ENCODE results near the gene CDH13.

CDH13 gene

DNA sequence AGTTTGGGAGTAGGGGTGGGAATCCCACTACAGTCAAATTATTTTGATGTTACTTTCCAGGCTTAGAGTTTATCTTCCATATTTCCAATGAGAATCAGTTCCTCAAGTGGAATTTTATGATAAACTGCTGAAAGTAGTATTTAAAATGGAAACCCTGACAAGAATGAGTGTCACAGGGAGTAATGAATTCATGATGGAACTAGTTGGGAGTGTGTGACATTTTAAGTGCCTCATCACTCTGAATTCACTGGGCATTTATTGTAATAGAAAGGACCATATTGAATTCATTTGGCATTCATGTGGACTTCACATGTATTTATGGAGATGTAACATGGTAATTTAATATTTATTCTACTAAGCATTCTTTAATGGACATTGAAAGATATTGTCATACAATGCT lies 320.9 kb downstream of the CDH13 start:
- ATAC-seq (ENCODE audit: insufficient read depth, low read depth) (no peak), DNase-seq (no peak)
- H3K79me2 ChIP-seq (ENCODE audit: insufficient read depth, low read length) = no peaks in the 10 kb centered on the region
- no peaks in the 10 kb centered on the region for H3K36me3 ChIP-seq (ENCODE audit: insufficient read depth, low read length)
- H3K9ac ChIP-seq (ENCODE audit: low read depth, low read length) = no peak overlapping the region
- peaks cover 2% of the 10 kb centered on the region for H3K27me3 ChIP-seq (ENCODE audit: insufficient read depth, low read length, poor library complexity)
- no peak for TF ChIP-seq EZH2 (IDR thresholded peaks at IDR 0.05; ENCODE audit: borderline replicate concordance, low read depth, low read length, severe bottlenecking)
- TF ChIP-seq CTCF (IDR thresholded peaks at IDR 0.05; ENCODE audit: borderline replicate concordance, extremely low read depth, low read length, poor library complexity, severe bottlenecking) = no peak
- H2AFZ ChIP-seq (ENCODE audit: low read depth, low read length) = no peak overlapping the region
- no peaks in the 10 kb centered on the region for H3K9me3 ChIP-seq (ENCODE audit: insufficient read depth, low read length, severe bottlenecking)
- no peak overlapping the region for H3K4me3 ChIP-seq (ENCODE audit: low read depth in 1 of 2, low read length in 2 of 2)
- no peak overlapping the region for H3K4me2 ChIP-seq (ENCODE audit: insufficient read depth, low read length)
- no peak overlapping the region for H3K27ac ChIP-seq (ENCODE audit: low read length)
- no peaks in the 10 kb centered on the region for H3K4me1 ChIP-seq (ENCODE audit: insufficient read depth, low read length)
- no peaks in the 10 kb centered on the region for H4K20me1 ChIP-seq (ENCODE audit: insufficient read depth, low read length)

- Histone ChIP-seq H3K27ac (ENCODE audit: low read length) (no peak overlapping the region), H3K27me3 (ENCODE audit: insufficient read depth, low read length, poor library complexity) (peaks cover 3% of the 10 kb centered on the region), H3K4me1 (ENCODE audit: insufficient read depth, low read length) (no peaks in the 10 kb centered on the region), H3K9ac (ENCODE audit: low read depth, low read length) (no peak overlapping the region), H3K4me2 (ENCODE audit: insufficient read depth, low read length) (no peak overlapping the region), H3K4me3 (ENCODE audit: low read depth in 1 of 2, low read length in 2 of 2) (no peak overlapping the region), H4K20me1 (ENCODE audit: insufficient read depth, low read length) (no peaks in the 10 kb centered on the region), H3K9me3 (ENCODE audit: insufficient read depth, low read length, severe bottlenecking) (no peaks in the 10 kb centered on the region), H2AFZ (ENCODE audit: low read depth, low read length) (no peak overlapping the region), H3K36me3 (ENCODE audit: insufficient read depth, low read length) (no peaks in the 10 kb centered on the region), H3K79me2 (ENCODE audit: insufficient read depth, low read length) (no peaks in the 10 kb centered on the region)
- DNase-seq = no peak
- TF ChIP-seq CTCF (IDR thresholded peaks at IDR 0.05; ENCODE audit: borderline replicate concordance, extremely low read depth, low read length, poor library complexity, severe bottlenecking) (no peak), EZH2 (IDR thresholded peaks at IDR 0.05; ENCODE audit: borderline replicate concordance, low read depth, low read length, severe bottlenecking) (no peak)
- ATAC-seq (ENCODE audit: insufficient read depth, low read depth) = no peak
Observed at GRCh38 chr16:82949016-82949415, 322.2 kb downstream of the CDH13 start.

GRCh38 chr16:82953517-82953916 lies 326.7 kb downstream of the CDH13 start:
- peaks cover 3% of the 10 kb centered on the region for H3K27me3 ChIP-seq (ENCODE audit: insufficient read depth, low read length, poor library complexity)
- ATAC-seq (ENCODE audit: insufficient read depth, low read depth) (no peak), DNase-seq (no peak)
- H3K27ac ChIP-seq (ENCODE audit: low read length) = no peak overlapping the region
- no peaks in the 10 kb centered on the region for H3K9me3 ChIP-seq (ENCODE audit: insufficient read depth, low read length, severe bottlenecking)
- TF ChIP-seq CTCF (IDR thresholded peaks at IDR 0.05; ENCODE audit: borderline replicate concordance, extremely low read depth, low read length, poor library complexity, severe bottlenecking) = no peak
- TF ChIP-seq EZH2 (IDR thresholded peaks at IDR 0.05; ENCODE audit: borderline replicate concordance, low read depth, low read length, severe bottlenecking) = no peak
- H2AFZ ChIP-seq (ENCODE audit: low read depth, low read length) = no peak overlapping the region
- no peaks in the 10 kb centered on the region for H4K20me1 ChIP-seq (ENCODE audit: insufficient read depth, low read length)
- H3K79me2 ChIP-seq (ENCODE audit: insufficient read depth, low read length) = no peaks in the 10 kb centered on the region
- H3K4me3 ChIP-seq (ENCODE audit: low read depth in 1 of 2, low read length in 2 of 2) = no peak overlapping the region
- no peaks in the 10 kb centered on the region for H3K36me3 ChIP-seq (ENCODE audit: insufficient read depth, low read length)
- H3K4me2 ChIP-seq (ENCODE audit: insufficient read depth, low read length) = no peak overlapping the region
- H3K9ac ChIP-seq (ENCODE audit: low read depth, low read length) = no peak overlapping the region
- H3K4me1 ChIP-seq (ENCODE audit: insufficient read depth, low read length) = no peaks in the 10 kb centered on the region
